Measurements from ENCODE around the gene PLEKHG4B.
"Not testable (repeated sequence)": the region's sequence is repeated elsewhere in the genome, so short reads cannot be mapped to it uniquely, and the experiment has no call there.

Gene PLEKHG4B

GRCh38 chr5:91556-92263, at the start of gene PLEKHG4B:
TSS of gene PLEKHG4B (plus strand) at chr5:92168. CDS start at chr5:92232, 64 bp downstream.
- DNase-seq: peak in 1 of 6 experiments; percentile 13

GRCh38 chr5:42250-42649, 49.7 kb upstream of the PLEKHG4B start:
- no peak for DNase-seq

GRCh38 chr5:48192-48591, 43.8 kb upstream of the PLEKHG4B start:
- no peak for DNase-seq

- peak in 3 of 6 experiments; percentile 1 to 35 (median 13) for DNase-seq
These were observed 42.4 kb upstream of the PLEKHG4B start for GRCh38 chr5:49530-49929.

- no peak for DNase-seq
These were observed 41.9 kb upstream of the PLEKHG4B start for GRCh38 chr5:49953-50544.

- no peak for DNase-seq
These were observed 41.1 kb upstream of the PLEKHG4B start for GRCh38 chr5:50724-51499.

GRCh38 chr5:51500-51823, 40.5 kb upstream of the PLEKHG4B start:
- DNase-seq: no peak

- DNase-seq: peak in 1 of 6 experiments; percentile 16
These were observed 38.4 kb upstream of the PLEKHG4B start for GRCh38 chr5:53381-54174.

GRCh38 chr5:54175-54730, 37.7 kb upstream of the PLEKHG4B start:
- no peak for DNase-seq

- DNase-seq: no peak
These were observed 36.9 kb upstream of the PLEKHG4B start for GRCh38 chr5:54876-55569.

- peak in 1 of 6 experiments; percentile 12 for DNase-seq
These were observed 35.2 kb upstream of the PLEKHG4B start for GRCh38 chr5:56561-57290.

GRCh38 chr5:60250-60649, 31.7 kb upstream of the PLEKHG4B start:
- not testable (repeated sequence) for DNase-seq

- no peak for DNase-seq
These were observed 21.5 kb upstream of the PLEKHG4B start for GRCh38 chr5:70440-70839.

GRCh38 chr5:72316-73180, 19.4 kb upstream of the PLEKHG4B start:
- DNase-seq: not testable (repeated sequence)

GRCh38 chr5:73181-73447, 18.9 kb upstream of the PLEKHG4B start:
- DNase-seq: not testable (repeated sequence)

GRCh38 chr5:73768-74502, 18.0 kb upstream of the PLEKHG4B start:
- no peak for DNase-seq

- no peak for DNase-seq
These were observed 17.4 kb upstream of the PLEKHG4B start for GRCh38 chr5:74503-75109.

- no peak for DNase-seq
These were observed 16.3 kb upstream of the PLEKHG4B start for GRCh38 chr5:75331-76320.
